Prostate gland (tissue), 2 donors: Measurements from ENCODE around the gene IL1A. TPM values are rescaled to one million over a fixed set of nuclear protein-coding genes. Genes with fewer than 3 reads are reported as not detected.

ENCODE experiments used
- DNase-seq: peaks from one replicate; pipeline ENCODE4 v3.0.0-alpha.2; 2019; ENCODE audit warnings: low spot score
- H3K27ac ChIP-seq, 2 donors: fragments of 200-600 bp; sonication (generic); 2 replicates each; pipeline ENCODE4 v1.5.1; 2017 to 2019
- H3K27me3 ChIP-seq: fragments of 200-600 bp; sonication (generic); replicated peaks from 2 replicates; pipeline ENCODE4 v1.5.1; 2019; ENCODE audit not compliant: insufficient read depth
- H3K36me3 ChIP-seq, 2 donors: fragments of 200-600 bp; sonication (generic); 1 replicate in 1 of 2; 2 replicates in 1 of 2; pipeline versions ENCODE4 v1.5.1 to v1.8.1; 2017 to 2019
- H3K4me1 ChIP-seq: fragments of 200-600 bp; sonication (generic); replicated peaks from 2 replicates; pipeline ENCODE4 v1.5.1; 2019
- H3K4me3 ChIP-seq, 2 donors: fragments of 200-600 bp; sonication (generic); 2 replicates each; pipeline ENCODE4 v1.5.1; 2017 to 2019
- H3K9me3 ChIP-seq: fragments of 200-600 bp; sonication (generic); 2 replicates; pipeline ENCODE4 v1.5.1; 2017
- CTCF ChIP-seq, 4 experiments: fragments of 200-600 bp in 2 of 4; fragments of 450-650 bp in 2 of 4; sonication (generic) in 2 of 4; IDR thresholded peaks; 1 replicate in 3 of 4; 2 replicates in 1 of 4; pipeline ENCODE4 v1.5.1; 2016 to 2019; ENCODE audit warnings: antibody characterized with exemption in 4 of 4, mild to moderate bottlenecking in 2 of 4, moderate library complexity in 2 of 4
- POLR2A ChIP-seq: fragments of 450-650 bp; IDR thresholded peaks from one replicate; pipeline ENCODE4 v1.6.1; 2016; ENCODE audit warnings: antibody characterized with exemption, mild to moderate bottlenecking
- POLR2AphosphoS5 ChIP-seq: sonication (generic); formaldehyde crosslinking; IDR thresholded peaks from one replicate; pipeline ENCODE4 v1.6.1; 2017; ENCODE audit warnings: antibody characterized with exemption
- WGBS: methylation state at CpG from one replicate; pipeline ENCODE4 v1.1.5; 2018; 5-methylcytosine and 5-hydroxymethylcytosine counted together
- intact Hi-C: fragments of 100-400 bp; cut with DNase I; formaldehyde crosslinking; loops from one replicate; pipeline ENCODE4 v1.14.2; 2022
- total RNA-seq, 2 donors: library from RNA; depleted of rRNA; stranded (reverse); fragments of >200 nt; gene quantifications; one replicate each; pipeline ENCODE4 v1.1.0, GENCODE V29; 2016

IL1A gene
- total RNA-seq, 2 donors from 2014 or later: 27.4 TPM; not detected in 1

GRCh38 chr2:112749755-112750559, 34.3 kb downstream of the IL1A start:
- Histone ChIP-seq H3K4me1 (no peaks in the 10 kb centered on the region), H3K9me3 (no peaks in the 10 kb centered on the region), H3K27me3 (no peaks in the 10 kb centered on the region), H3K27ac (no peak overlapping the region), H3K4me3 (no peak overlapping the region), H3K36me3 (no peaks in the 10 kb centered on the region)
- DNase-seq: peak; percentile 52
- TF ChIP-seq CTCF (IDR thresholded peaks at IDR 0.05) (peak; percentile 57 to 80 (median 72)), POLR2A (no peak), POLR2AphosphoS5 (no peak)
- intact Hi-C loops: loop anchor here (10.0 kb wide), 1 partner anchor 205 kb away; no protein-coding TSS in a partner anchor
- 47% methylated on average over 9 of the region's 9 CpGs for WGBS

- no peaks in the 10 kb centered on the region for H3K27me3 ChIP-seq
- no peak overlapping the region for H3K4me3 ChIP-seq
- no peaks in the 10 kb centered on the region for H3K4me1 ChIP-seq
- DNase-seq: no peak
- H3K27ac ChIP-seq: peak overlapping the region in 1 of 2 donors; percentile 35
- 48% methylated on average over 7 of the region's 7 CpGs for WGBS
- H3K36me3 ChIP-seq: no peaks in the 10 kb centered on the region
- H3K9me3 ChIP-seq: no peaks in the 10 kb centered on the region
- intact Hi-C loops: no loop called here
- TF ChIP-seq POLR2AphosphoS5: no peak
- TF ChIP-seq CTCF (IDR thresholded peaks at IDR 0.05): no peak
- no peak for TF ChIP-seq POLR2A
Measured at GRCh38 chr2:112740527-112740926, 43.8 kb downstream of the IL1A start.

GRCh38 chr2:112737542-112738232, 46.6 kb downstream of the IL1A start:
- no peak for TF ChIP-seq POLR2A
- TF ChIP-seq POLR2AphosphoS5: no peak
- TF ChIP-seq CTCF (IDR thresholded peaks at IDR 0.05): no peak
- Histone ChIP-seq H3K36me3 (no peaks in the 10 kb centered on the region), H3K9me3 (no peaks in the 10 kb centered on the region), H3K27me3 (no peaks in the 10 kb centered on the region), H3K4me1 (no peaks in the 10 kb centered on the region), H3K4me3 (no peak overlapping the region), H3K27ac (no peak overlapping the region)
- WGBS: 23% methylated on average over 1 of the region's 1 CpG
- intact Hi-C loops: no loop called here
- DNase-seq: no peak

- intact Hi-C loops: no loop called here
Measured at GRCh38 chr2:112733871-112734270, 50.4 kb downstream of the IL1A start.

More at GRCh38 chr2:112733871-112734270, 50.4 kb downstream of the IL1A start:
- H3K36me3 ChIP-seq: no peaks in the 10 kb centered on the region
- WGBS: 38% methylated on average over 1 of the region's 1 CpG
- TF ChIP-seq CTCF (IDR thresholded peaks at IDR 0.05): no peak
- TF ChIP-seq POLR2AphosphoS5: no peak
- no peak for TF ChIP-seq POLR2A
- no peak overlapping the region for H3K27ac ChIP-seq
- no peaks in the 10 kb centered on the region for H3K27me3 ChIP-seq
- no peaks in the 10 kb centered on the region for H3K9me3 ChIP-seq
- DNase-seq: no peak
- H3K4me3 ChIP-seq: no peak overlapping the region
- H3K4me1 ChIP-seq: no peaks in the 10 kb centered on the region
